ENCODE data around the gene C12orf56.
"Not testable (repeated sequence)": the region's sequence is repeated elsewhere in the genome, so short reads cannot be mapped to it uniquely, and the experiment has no call there.

Gene C12orf56

GRCh38 chr12:64385468-64385867 lies 5.1 kb downstream of the C12orf56 start:
- no peak for DNase-seq (ENCODE audit: low read depth)

DNA sequence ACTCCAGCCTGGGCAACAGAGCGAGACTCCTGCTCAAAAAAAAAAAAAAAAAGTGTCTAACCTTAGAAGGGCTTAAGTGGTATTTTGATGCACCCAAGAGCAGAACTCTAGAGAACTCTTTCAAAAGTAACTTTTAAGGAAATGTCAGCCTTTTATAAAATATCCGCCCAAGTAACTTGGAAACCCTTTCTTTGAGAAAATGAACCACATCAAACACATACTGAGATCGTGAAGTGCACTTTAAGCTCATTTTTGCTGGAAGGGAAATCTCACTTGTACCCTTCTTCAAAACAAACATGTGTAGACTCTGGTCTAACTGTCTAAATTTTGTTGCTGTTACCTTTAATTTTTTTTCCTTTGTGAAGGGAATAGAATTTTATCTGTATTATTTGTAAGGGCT lies 5.5 kb downstream of the C12orf56 start:
- no peak for DNase-seq (ENCODE audit: low read depth)

- DNase-seq (ENCODE audit: low read depth), result no peak
These were observed 6.9 kb downstream of the C12orf56 start for GRCh38 chr12:64383675-64384074.

GRCh38 chr12:64362721-64363305 lies 27.7 kb downstream of the C12orf56 start:
- DNase-seq (ENCODE audit: low read depth), result no peak

GRCh38 chr12:64361173-64361572 lies 29.4 kb downstream of the C12orf56 start:
- not testable (repeated sequence) for DNase-seq (ENCODE audit: low read depth)

DNA sequence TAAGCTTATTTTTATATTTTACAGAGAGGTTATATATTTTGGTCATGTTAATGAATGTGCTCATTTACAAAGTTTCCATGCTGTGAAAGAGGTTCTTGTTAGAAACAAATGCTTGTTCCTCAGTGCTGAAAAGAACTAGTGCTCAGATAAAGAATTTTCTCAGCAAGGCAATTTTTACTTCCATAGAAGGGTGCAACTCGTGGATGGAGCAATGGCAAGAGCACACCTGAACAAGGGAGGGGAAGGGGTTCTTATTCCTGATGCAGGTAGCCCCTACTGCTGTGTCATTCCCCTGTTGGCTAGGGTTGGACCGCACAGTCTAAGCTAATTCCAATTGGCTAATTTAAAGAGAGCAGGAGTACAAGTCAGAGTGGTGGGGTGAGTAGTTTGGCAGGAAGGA lies 34.3 kb downstream of the C12orf56 start:
- not testable (repeated sequence) for DNase-seq (ENCODE audit: low read depth)

DNA sequence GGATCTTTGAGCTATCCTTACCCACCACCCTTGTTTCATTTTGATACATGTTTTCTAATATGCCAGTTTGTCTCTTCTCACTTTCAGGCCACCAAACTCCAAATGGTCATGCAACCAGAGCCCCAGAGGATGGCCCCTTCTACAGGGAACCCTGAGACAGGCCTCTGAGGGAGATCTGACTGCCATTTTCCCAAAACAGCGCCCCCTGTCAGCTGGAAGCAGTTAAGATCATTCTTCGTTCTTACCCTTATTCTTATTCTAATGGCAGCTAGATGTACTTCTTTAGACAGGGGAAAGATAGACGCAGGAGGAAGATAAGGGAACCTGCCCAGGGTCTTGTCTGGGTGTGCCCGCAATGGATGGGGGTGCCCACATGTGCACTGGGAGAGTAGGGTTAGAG lies 38.4 kb downstream of the C12orf56 start:
- no peak for DNase-seq (ENCODE audit: low read depth)

DNA sequence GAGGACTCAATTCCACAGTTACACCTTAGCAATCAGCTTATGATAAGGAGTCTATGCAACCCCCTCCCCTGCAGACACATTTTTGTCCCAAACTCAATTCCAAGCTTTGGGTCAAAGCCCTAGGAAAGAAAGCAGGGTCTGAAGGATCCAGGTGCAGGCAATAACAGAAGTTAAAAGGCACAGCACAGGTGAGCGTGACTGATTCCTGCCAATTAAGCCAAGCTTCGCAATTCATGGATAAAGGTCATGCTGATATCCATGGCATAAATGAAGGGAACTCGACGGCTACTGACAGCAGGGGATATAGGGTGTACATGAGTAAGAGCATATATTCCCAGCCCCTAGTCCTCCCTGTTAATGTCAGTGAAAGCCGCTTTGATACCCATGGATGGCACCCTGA lies 39.3 kb downstream of the C12orf56 start:
- no peak for DNase-seq (ENCODE audit: low read depth)

DNA sequence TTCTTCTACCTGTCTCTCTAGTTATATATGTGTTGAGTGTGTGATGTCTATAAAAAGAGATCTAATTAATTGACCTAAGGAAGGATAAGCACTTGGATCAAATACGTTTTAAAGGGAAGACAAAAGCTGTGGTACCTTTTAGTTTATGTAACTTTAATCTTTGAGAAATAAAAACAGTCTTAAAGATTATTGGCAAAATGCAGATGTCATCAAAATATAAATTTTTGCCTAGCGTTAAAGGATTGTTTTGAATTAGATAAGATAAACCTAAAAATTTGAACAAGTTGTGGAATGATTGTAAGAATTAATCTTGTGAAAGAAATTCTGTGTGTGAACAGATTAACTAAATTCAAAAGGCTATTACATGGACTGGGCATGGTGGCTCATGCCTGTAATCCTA lies 42.9 kb downstream of the C12orf56 start:
- no peak for DNase-seq (ENCODE audit: low read depth)

DNA sequence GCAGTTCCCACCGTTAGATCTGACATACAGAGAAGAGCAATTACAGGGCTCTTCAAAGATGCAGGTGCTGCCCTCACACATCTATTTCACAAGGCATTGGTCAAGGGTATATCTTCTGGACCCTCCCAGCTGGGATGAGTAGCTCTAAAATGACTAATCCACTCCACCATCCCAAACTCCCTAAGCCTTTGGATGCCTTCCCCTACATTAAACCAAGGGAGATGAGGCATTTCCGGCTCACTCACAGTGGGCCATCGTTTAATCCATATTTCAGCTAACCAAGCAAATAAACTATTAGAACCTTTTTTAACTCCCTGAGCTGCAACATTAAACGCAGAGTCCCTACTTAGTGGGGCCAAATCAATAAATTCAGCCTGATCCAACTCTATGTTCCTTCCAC lies 45.9 kb downstream of the C12orf56 start:
- not testable (repeated sequence) for DNase-seq (ENCODE audit: low read depth)

DNA sequence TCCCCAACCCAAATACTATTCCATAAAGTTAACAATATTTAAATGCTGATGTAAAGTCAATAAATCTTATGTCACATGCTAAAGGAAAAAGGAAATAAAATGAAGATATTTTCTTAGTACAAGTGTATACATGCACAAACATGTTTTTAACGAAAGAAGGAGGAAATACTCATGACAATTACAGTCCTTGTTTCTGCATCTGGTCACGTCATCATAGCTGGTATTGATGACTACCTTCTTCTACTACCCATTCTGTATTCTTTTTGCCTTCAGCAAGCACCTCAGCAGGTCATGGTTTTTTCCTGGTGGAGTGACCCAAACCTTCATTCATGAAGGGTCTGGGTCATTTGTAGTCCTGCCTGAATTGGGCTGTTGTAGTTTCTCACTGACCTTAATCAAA lies 50.0 kb downstream of the C12orf56 start:
- DNase-seq (ENCODE audit: low read depth), result not testable (repeated sequence)

- DNase-seq (ENCODE audit: low read depth), result no peak
These were observed 54.6 kb downstream of the C12orf56 start for GRCh38 chr12:64335886-64336466.

DNA sequence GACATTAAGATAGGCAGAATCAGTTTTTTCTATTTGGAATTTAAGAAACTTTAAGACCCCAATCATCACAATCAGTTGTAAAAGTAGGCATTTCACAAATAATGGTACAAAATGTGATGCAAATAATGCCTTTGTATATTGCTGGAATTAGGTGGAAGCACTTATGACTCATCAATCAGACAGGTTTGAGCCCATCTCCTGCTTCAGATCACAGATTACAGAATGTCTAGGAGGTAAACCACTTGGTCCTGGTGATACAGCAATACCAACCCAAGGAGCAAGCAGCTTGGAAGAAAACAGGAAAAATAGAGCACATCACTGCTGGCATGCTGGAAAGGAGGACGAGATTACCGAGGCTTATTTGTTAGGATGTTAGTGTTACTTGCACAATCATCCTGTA lies 57.6 kb downstream of the C12orf56 start:
- no peak for DNase-seq (ENCODE audit: low read depth)

DNA sequence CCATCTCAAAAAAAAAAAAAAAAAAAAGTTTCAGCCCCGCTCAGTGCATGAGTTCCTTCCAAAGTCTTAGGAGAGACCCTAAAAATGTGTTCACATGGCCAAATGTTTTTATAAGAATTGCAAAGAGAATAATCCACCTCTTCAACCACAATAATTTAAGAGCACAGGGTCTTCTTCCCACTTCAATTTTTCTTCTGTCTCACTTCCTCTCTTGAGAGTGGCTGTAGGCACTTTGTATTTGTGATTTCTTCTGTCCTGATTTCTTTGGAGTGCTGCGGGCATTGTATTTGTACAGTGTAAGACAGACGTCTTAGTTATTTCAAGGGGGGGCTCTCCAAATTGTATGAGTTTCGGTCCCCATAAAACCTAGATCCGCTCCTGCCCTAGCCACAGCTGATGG lies 58.3 kb downstream of the C12orf56 start:
- DNase-seq (ENCODE audit: low read depth), result no peak

DNA sequence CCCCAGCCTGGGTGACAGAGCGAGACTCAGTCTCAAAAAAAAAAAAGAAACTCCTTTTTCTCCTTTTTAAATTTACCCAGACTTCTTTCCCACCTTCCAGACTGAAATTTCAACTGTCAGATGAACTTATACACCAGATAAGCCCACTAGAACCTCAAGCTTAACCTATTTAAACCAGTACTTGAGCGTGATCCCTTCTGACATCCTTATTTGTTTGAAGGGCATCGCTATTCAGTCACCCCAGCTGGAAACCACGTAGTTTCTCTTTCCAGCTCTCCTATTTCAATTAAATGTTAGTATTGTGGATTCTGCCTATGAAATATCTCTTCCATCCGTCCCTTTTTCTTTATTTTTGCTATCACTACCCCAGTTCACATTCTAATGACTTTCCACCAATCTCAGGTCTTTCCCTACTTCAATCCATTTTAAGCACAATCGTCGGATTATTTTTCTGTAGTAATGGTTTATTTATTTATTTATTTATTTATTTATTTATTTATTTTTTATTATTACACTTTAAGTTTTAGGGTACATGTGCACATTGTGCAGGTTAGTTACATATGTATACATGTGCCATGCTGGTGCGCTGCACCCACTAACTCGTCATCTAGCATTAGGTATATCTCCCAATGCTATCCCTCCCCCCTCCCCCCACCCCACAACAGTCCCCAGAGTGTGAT lies 61.4 kb downstream of the C12orf56 start:
- DNase-seq (ENCODE audit: low read depth), result not testable (repeated sequence)

DNA sequence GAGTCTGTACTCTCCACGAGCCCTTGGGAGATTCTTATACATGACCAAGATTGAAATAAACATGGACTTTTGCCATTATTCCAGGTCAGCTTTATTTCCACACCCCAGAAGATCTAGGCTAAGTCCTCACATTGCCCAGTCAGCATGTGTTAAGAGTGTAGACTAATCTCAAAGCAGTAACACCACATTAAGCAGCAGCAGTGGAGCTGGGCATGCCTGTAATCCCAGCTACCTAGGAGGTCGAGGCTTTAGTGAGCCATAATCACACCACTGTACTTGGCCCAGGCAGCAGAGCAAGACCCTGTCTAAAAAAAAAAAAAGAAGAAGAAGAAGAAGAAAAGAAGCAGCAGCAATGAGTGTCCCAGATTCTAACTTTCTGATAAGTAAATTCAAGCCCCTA lies 65.5 kb downstream of the C12orf56 start:
- DNase-seq (ENCODE audit: low read depth), result no peak

DNA sequence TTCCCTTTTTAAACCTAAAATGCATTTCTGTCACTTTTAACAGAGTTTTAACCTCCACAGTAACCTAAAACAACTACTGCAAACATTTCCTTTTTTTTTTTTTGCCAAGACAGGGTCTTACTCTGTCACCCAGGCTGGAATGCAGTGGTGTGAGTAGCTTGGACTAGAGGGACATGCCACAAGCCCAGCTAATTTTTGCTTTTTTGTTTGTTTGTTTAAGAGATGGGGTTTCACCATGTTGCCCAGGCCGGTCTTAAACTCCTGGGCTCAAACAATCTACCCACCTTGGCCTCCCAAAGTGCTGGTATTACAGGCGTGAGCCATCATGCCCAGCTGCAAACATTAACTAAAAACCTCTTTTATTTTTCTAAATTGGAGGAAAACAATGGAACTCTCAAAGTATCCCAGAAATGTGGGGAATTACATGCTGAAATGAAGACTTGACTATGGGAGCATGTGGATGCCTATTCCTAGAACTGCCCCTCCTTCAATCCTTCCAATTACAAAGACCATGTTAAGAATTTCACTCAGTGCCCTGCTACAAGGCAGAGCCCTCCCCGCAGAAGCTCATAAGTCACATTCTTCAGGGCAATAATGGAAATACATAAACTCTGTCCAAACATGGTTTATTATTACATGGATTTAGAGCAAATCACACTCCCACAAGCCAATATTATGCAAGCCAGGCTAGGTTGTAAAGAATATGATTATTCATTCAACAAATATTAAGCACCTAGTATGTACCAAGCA lies 66.9 kb downstream of the C12orf56 start:
- no peak for DNase-seq (ENCODE audit: low read depth)

- no peak for DNase-seq (ENCODE audit: low read depth)
These were observed 67.6 kb downstream of the C12orf56 start for GRCh38 chr12:64323006-64323405.

GRCh38 chr12:64320611-64321010 lies 69.9 kb downstream of the C12orf56 start:
- DNase-seq (ENCODE audit: low read depth), result no peak

- DNase-seq (ENCODE audit: low read depth), result not testable (repeated sequence)
These were observed 70.9 kb downstream of the C12orf56 start for GRCh38 chr12:64319540-64320225.

DNA sequence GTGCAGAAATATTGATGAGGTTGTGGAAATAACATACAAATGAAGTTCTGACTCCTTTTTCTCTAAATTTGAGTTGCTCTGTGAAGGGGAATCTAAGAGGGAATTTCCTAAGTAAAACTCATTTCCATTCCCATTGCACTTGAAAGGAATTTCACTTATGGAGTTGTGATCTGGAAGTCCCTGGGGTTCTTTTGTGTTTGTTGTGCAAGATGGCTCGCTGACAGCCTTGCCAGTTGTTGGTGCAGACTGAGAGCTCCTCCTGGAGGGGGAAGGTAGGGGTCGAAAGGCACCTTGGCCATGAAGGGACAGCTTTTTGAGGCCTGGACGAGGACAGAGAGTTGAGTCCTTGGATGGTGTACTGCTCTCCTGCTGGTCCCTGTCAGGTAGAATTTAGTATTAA lies 72.0 kb downstream of the C12orf56 start:
- DNase-seq (ENCODE audit: low read depth), result no peak

- no peak for DNase-seq (ENCODE audit: low read depth)
These were observed 78.7 kb downstream of the C12orf56 start for GRCh38 chr12:64311877-64312276.
